ENCODE data around the gene TMEM154. TPM values are rescaled to one million over a fixed set of nuclear protein-coding genes. Genes with fewer than 3 reads are reported as not detected.

TMEM154 gene
- total and polyA plus RNA-seq, 2 experiments from 2014 or later, result 0.36 to 1.7 TPM

DNA sequence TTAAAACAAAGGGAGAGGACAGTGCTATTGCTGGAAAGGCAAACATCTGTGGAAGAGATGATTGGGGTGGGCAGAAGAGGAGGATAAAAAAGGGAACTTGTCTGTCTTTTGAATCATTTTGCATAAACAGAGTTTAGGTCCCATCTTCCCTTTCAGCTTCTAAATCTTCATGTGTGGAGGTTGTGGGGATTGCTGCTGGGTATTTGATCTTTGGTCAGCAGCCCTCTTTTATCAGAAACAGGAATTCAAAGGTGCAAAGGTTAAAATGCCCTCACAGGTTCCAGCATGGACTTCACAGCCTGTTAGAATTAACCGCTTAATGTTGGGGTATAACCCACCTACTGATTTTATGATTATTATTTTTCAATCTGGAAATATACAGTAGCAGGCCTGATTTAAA is 39.5 kb upstream of the TMEM154 start:
- no peak overlapping the region for H3K27ac ChIP-seq
- H3K9me3 ChIP-seq (ENCODE audit: low read depth), result no peaks in the 10 kb centered on the region
- H3K4me2 ChIP-seq, result no peak overlapping the region
- no peaks in the 10 kb centered on the region for H3K9me2 ChIP-seq (replicated peaks; ENCODE audit: insufficient read depth)
- no peak overlapping the region for H2AFZ ChIP-seq
- WGBS (ENCODE audit: low lambda C conversion rate, missing lambda C conversion rate), result 84% methylated on average over 1 of the region's 1 CpG
- peaks cover 8% of the 10 kb centered on the region for H3K4me1 ChIP-seq (ENCODE audit: insufficient read depth)
- H3K27me3 ChIP-seq, result no peaks in the 10 kb centered on the region
- H4K20me1 ChIP-seq (ENCODE audit: insufficient read depth, poor library complexity, severe bottlenecking), result no peaks in the 10 kb centered on the region
- H3K79me2 ChIP-seq, result no peaks in the 10 kb centered on the region
- no peaks in the 10 kb centered on the region for H3K36me3 ChIP-seq (replicated peaks; ENCODE audit: insufficient read depth, low read depth)
- TF ChIP-seq EZH2phosphoT487 (IDR thresholded peaks at IDR 0.05; ENCODE audit: low read depth, severe bottlenecking, unreplicated experiment) (no peak), EZH2 (IDR thresholded peaks at IDR 0.05; ENCODE audit: borderline replicate concordance) (no peak)
- TF ChIP-seq, protein P1, sequence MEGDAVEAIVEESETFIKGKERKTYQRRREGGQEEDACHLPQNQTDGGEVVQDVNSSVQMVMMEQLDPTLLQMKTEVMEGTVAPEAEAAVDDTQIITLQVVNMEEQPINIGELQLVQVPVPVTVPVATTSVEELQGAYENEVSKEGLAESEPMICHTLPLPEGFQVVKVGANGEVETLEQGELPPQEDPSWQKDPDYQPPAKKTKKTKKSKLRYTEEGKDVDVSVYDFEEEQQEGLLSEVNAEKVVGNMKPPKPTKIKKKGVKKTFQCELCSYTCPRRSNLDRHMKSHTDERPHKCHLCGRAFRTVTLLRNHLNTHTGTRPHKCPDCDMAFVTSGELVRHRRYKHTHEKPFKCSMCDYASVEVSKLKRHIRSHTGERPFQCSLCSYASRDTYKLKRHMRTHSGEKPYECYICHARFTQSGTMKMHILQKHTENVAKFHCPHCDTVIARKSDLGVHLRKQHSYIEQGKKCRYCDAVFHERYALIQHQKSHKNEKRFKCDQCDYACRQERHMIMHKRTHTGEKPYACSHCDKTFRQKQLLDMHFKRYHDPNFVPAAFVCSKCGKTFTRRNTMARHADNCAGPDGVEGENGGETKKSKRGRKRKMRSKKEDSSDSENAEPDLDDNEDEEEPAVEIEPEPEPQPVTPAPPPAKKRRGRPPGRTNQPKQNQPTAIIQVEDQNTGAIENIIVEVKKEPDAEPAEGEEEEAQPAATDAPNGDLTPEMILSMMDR (IDR thresholded peaks at IDR 0.05; ENCODE audit: poor library complexity), result no peak
- no peak overlapping the region for H3K4me3 ChIP-seq
- DNase-seq (ENCODE audit: low spot score), result no peak

DNA sequence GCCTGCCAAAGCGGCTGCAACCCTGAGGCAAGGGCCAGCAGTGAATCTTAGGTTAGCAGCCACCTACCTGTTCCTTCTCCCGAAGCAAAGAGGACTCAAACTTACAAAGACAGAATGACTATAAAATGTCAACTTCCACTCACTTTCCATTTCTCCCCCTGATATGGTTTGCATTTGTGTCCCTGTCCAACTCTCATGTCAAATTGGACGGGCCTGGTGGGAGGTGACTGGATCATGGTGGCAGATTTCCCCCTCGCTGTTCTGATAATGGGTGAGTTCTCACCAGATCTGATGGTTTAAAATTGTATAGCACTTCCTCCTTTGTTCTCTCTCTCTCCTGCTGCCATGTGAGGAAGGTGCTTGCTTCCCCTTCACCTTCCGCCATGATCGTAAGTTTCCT is 35.3 kb upstream of the TMEM154 start:
- WGBS (ENCODE audit: low lambda C conversion rate, missing lambda C conversion rate), result 97% methylated on average over 6 of the region's 6 CpGs
- no peaks in the 10 kb centered on the region for H3K9me2 ChIP-seq (replicated peaks; ENCODE audit: insufficient read depth)
- no peak overlapping the region for H3K4me3 ChIP-seq
- no peak overlapping the region for H3K4me2 ChIP-seq
- no peaks in the 10 kb centered on the region for H3K79me2 ChIP-seq
- no peak overlapping the region for H3K27ac ChIP-seq
- peaks cover 8% of the 10 kb centered on the region for H3K4me1 ChIP-seq (ENCODE audit: insufficient read depth)
- H4K20me1 ChIP-seq (ENCODE audit: insufficient read depth, poor library complexity, severe bottlenecking), result no peaks in the 10 kb centered on the region
- H3K36me3 ChIP-seq (replicated peaks; ENCODE audit: insufficient read depth, low read depth), result no peaks in the 10 kb centered on the region
- no peaks in the 10 kb centered on the region for H3K27me3 ChIP-seq
- DNase-seq (ENCODE audit: low spot score), result no peak
- TF ChIP-seq EZH2 (IDR thresholded peaks at IDR 0.05; ENCODE audit: borderline replicate concordance) (no peak), EZH2phosphoT487 (IDR thresholded peaks at IDR 0.05; ENCODE audit: low read depth, severe bottlenecking, unreplicated experiment) (no peak)
- TF ChIP-seq, protein P1 (IDR thresholded peaks at IDR 0.05; ENCODE audit: poor library complexity), result no peak
- no peaks in the 10 kb centered on the region for H3K9me3 ChIP-seq (ENCODE audit: low read depth)
- H2AFZ ChIP-seq, result no peak overlapping the region

DNA sequence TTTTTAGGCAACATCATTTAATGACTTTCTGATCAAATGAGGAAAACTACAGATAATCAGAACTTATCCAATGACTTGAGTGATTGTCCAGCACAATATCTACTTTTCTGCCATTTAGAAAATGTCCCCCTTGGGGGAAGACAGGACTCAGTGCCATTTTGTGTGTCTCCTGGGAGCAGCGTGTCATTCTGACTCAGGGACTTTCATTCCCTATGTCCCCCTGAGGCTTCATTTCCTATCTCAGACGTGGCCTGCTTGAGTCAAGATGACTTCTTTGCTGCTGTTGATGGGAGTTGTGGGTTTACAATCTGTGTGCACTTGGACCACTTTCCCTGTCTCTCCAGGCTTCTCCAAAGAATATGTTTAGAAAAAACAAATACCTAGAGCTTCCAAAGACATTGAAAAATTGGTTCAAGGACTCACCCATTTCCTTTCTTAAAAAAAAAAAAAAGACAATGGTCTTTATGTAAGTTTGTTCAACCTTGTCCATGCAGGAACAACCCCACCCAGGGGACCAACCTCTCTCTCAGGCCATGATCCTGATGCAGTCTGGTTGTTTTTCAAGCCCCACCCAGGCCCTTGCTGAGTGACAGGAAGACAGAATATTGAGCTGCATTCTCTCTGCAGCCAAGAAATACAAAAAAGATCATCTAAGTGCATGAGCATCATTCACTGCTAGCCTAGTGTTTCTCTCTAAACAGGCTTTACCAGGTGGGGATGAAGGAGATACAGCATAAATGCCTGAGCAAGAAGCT is 34.3 kb upstream of the TMEM154 start:
- TF ChIP-seq, protein P1 (IDR thresholded peaks at IDR 0.05; ENCODE audit: poor library complexity), result no peak
- TF ChIP-seq EZH2phosphoT487 (IDR thresholded peaks at IDR 0.05; ENCODE audit: low read depth, severe bottlenecking, unreplicated experiment), result no peak
- no peak for TF ChIP-seq EZH2 (IDR thresholded peaks at IDR 0.05; ENCODE audit: borderline replicate concordance)
- no peak for DNase-seq (ENCODE audit: low spot score)

More for the DNA sequence above, 34.3 kb upstream of the TMEM154 start:
- Histone ChIP-seq H3K4me1 (ENCODE audit: insufficient read depth) (peaks cover 1% of the 10 kb centered on the region), H3K4me2 (no peak overlapping the region), H3K36me3 (replicated peaks; ENCODE audit: insufficient read depth, low read depth) (no peaks in the 10 kb centered on the region), H3K27ac (no peak overlapping the region), H3K4me3 (no peak overlapping the region), H3K9me3 (ENCODE audit: low read depth) (no peaks in the 10 kb centered on the region), H3K27me3 (no peaks in the 10 kb centered on the region), H2AFZ (no peak overlapping the region), H3K9me2 (replicated peaks; ENCODE audit: insufficient read depth) (no peaks in the 10 kb centered on the region), H3K79me2 (no peaks in the 10 kb centered on the region), H4K20me1 (ENCODE audit: insufficient read depth, poor library complexity, severe bottlenecking) (no peaks in the 10 kb centered on the region)
- WGBS (ENCODE audit: low lambda C conversion rate, missing lambda C conversion rate), result 74% methylated on average over 2 of the region's 2 CpGs

All from hepatocyte (in vitro differentiated cells).